ENCODE data around the gene FBXW4.

The FBXW4 gene

GRCh38 chr10:101587725-101588653 is 107.0 kb downstream of the FBXW4 start, which contains the start of the genes DPCD and POLL:
TSS of gene DPCD (plus strand) at chr10:101588321. CDS start at chr10:101588337, 16 bp downstream.
TSS of gene POLL (minus strand) at chr10:101588257. CDS start at chr10:101587360, 897 bp downstream.
- DNase-seq (ENCODE audit: low read depth, low spot score): peak; percentile 70

GRCh38 chr10:101585841-101586240 is 109.1 kb downstream of the FBXW4 start:
- no peak for DNase-seq (ENCODE audit: low read depth, low spot score)

GRCh38 chr10:101580486-101581399 is 114.2 kb downstream of the FBXW4 start:
- no peak for DNase-seq (ENCODE audit: low read depth, low spot score)

- DNase-seq (ENCODE audit: low read depth, low spot score): no peak
Observed at GRCh38 chr10:101579516-101579870, 115.5 kb downstream of the FBXW4 start.

- no peak for DNase-seq (ENCODE audit: low read depth, low spot score)
Observed at GRCh38 chr10:101578803-101579515, 116.0 kb downstream of the FBXW4 start.

- no peak for DNase-seq (ENCODE audit: low read depth, low spot score)
Observed at GRCh38 chr10:101578192-101578591, 116.8 kb downstream of the FBXW4 start.

- no peak for DNase-seq (ENCODE audit: low read depth, low spot score)
Observed at GRCh38 chr10:101577121-101577871, 117.7 kb downstream of the FBXW4 start.

GRCh38 chr10:101576211-101576863 is 118.6 kb downstream of the FBXW4 start:
- DNase-seq (ENCODE audit: low read depth, low spot score): no peak

GRCh38 chr10:101575580-101576210 is 119.3 kb downstream of the FBXW4 start:
- no peak for DNase-seq (ENCODE audit: low read depth, low spot score)

GRCh38 chr10:101575091-101575490 is 119.9 kb downstream of the FBXW4 start:
- no peak for DNase-seq (ENCODE audit: low read depth, low spot score)

GRCh38 chr10:101573885-101574753 is 120.9 kb downstream of the FBXW4 start:
- no peak for DNase-seq (ENCODE audit: low read depth, low spot score)

- no peak for DNase-seq (ENCODE audit: low read depth, low spot score)
Observed at GRCh38 chr10:101572785-101573184, 122.2 kb downstream of the FBXW4 start.

- no peak for DNase-seq (ENCODE audit: low read depth, low spot score)
Observed at GRCh38 chr10:101572126-101572525, 122.8 kb downstream of the FBXW4 start.

GRCh38 chr10:101571271-101571925 is 123.6 kb downstream of the FBXW4 start:
- no peak for DNase-seq (ENCODE audit: low read depth, low spot score)

- DNase-seq (ENCODE audit: low read depth, low spot score): no peak
Observed at GRCh38 chr10:101570428-101571270, 124.3 kb downstream of the FBXW4 start.

GRCh38 chr10:101569622-101570427 is 125.1 kb downstream of the FBXW4 start:
- DNase-seq (ENCODE audit: low read depth, low spot score): no peak

- DNase-seq (ENCODE audit: low read depth, low spot score): no peak
Observed at GRCh38 chr10:101569323-101569621, 125.7 kb downstream of the FBXW4 start.

All from brain pericyte (primary cell).